GM21723 (cell line): ENCODE measurements around the gene TCP11L2.
A peak's percentile ranks its signal among the peaks of the same experiment; 100 is the strongest.

ENCODE experiments used
- ATAC-seq: cut with Tn5 transposase; IDR thresholded peaks from one replicate; pipeline ENCODE4 v1.9.1; 2021; ENCODE audit warnings: mild to moderate bottlenecking, moderate library complexity; ENCODE audit not compliant: unreplicated experiment

Gene TCP11L2

GRCh38 chr12:106302401-106303201, at the start of gene TCP11L2:
TCP11L2 (plus strand) TSS chr12:106302733; CDS start chr12:106311076, 8,343 bp downstream.
- ATAC-seq, result peak; percentile 74

- ATAC-seq, result no peak
Observed at GRCh38 chr12:106254724-106255123, 47.8 kb upstream of the TCP11L2 start.

GRCh38 chr12:106255493-106255892, 47.0 kb upstream of the TCP11L2 start:
- ATAC-seq, result no peak

GRCh38 chr12:106255952-106256351, 46.6 kb upstream of the TCP11L2 start:
- ATAC-seq, result no peak

- no peak for ATAC-seq
Observed at GRCh38 chr12:106256524-106256923, 46.0 kb upstream of the TCP11L2 start.

GRCh38 chr12:106258226-106258625, 44.3 kb upstream of the TCP11L2 start:
- ATAC-seq, result no peak

- no peak for ATAC-seq
Observed at GRCh38 chr12:106258935-106259334, 43.6 kb upstream of the TCP11L2 start.

GRCh38 chr12:106265116-106265515, 37.4 kb upstream of the TCP11L2 start:
- no peak for ATAC-seq

GRCh38 chr12:106267535-106267934, 35.0 kb upstream of the TCP11L2 start:
- no peak for ATAC-seq

- no peak for ATAC-seq
Observed at GRCh38 chr12:106269150-106269771, 33.3 kb upstream of the TCP11L2 start.

GRCh38 chr12:106271575-106272505, 30.7 kb upstream of the TCP11L2 start:
- no peak for ATAC-seq

GRCh38 chr12:106273491-106273890, 29.0 kb upstream of the TCP11L2 start:
- ATAC-seq, result no peak

GRCh38 chr12:106274012-106274411, 28.5 kb upstream of the TCP11L2 start:
- ATAC-seq, result no peak

GRCh38 chr12:106274575-106275121, 27.9 kb upstream of the TCP11L2 start:
- ATAC-seq, result no peak

- no peak for ATAC-seq
Observed at GRCh38 chr12:106275458-106275857, 27.1 kb upstream of the TCP11L2 start.

- peak; percentile 72 for ATAC-seq
Observed at GRCh38 chr12:106276032-106276740, 26.3 kb upstream of the TCP11L2 start.

GRCh38 chr12:106280106-106280505, 22.4 kb upstream of the TCP11L2 start:
- ATAC-seq, result no peak

GRCh38 chr12:106281056-106281782, 21.3 kb upstream of the TCP11L2 start:
- no peak for ATAC-seq

GRCh38 chr12:106281804-106282203, 20.7 kb upstream of the TCP11L2 start:
- ATAC-seq, result no peak
